ENCODE data around the gene SLC17A6.

The SLC17A6 gene

DNA sequence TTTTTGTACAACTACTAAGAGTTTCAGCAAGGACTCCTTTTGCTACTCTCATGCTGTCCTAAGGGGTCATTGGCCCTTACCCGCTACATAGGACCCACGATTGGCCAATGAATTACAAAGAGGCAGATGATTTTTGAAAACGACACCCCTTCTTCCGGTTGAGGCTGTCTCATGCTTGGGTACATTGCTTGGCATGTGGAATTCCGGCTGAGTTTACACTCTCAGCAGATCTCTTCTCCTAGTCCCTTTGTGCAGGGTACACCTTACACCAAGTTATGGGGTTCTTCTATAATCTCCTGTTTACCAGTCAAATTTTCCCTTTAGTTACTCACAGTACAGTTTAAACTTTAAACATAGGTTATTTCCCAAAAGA, 52.1 kb downstream of the SLC17A6 start:
- DNase-seq = no peak

DNA sequence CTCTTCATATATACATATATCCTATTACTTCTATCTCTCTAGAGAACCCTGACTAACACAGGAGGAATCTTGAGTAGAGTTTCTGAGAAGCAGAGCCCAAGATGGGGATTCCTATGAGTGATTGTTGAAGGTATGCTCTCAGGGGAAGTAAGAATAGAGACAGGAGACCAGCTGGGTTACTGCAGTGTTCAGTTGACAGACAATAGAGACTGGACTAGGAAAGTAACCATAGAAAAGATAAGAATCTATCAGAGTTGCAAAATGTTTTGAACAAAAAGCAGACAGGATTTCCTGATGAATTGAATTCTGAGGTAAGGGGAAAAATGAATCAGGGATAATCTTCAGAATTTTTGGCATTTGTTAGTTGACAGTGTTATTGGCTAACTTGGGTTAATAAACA, 54.4 kb downstream of the SLC17A6 start:
- no peak for DNase-seq

DNA sequence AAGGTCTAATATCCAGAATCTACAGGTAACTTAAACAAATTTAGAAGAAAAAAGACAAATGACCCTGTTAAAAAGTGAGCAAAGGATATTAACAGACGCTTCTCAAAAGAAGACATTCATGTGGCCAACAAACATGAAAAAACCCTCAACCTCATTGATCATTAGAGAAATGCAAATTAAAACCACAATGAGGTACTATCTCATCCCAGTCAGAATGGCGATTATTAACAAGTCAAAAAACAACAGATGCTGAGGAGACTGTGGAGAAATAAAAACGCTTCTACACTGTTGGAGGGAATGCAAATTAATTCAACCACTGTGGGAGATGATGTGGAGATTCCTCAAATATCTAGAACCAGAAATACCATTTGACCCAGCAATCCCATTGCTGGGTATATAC, 67.2 kb downstream of the SLC17A6 start:
- DNase-seq = no peak

DNA sequence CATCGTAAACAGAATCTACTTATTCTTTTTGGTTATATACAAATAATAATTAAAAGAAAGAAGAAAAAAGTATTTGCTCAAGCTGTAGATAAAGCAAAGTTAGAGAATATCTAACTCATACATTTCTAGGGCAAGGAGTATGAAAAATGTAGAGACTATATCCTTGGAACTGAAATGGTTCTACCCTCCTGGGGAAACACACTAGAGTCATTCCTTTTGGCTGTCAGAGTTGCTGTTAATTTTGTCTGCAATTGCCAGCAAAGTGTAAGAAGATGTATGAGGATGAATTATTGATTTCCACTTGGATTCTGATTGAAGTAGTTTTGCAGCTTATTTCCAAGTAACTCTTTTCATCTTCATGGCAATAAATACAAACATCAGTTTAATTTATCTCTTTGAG, 69.1 kb downstream of the SLC17A6 start:
- DNase-seq = no peak

DNA sequence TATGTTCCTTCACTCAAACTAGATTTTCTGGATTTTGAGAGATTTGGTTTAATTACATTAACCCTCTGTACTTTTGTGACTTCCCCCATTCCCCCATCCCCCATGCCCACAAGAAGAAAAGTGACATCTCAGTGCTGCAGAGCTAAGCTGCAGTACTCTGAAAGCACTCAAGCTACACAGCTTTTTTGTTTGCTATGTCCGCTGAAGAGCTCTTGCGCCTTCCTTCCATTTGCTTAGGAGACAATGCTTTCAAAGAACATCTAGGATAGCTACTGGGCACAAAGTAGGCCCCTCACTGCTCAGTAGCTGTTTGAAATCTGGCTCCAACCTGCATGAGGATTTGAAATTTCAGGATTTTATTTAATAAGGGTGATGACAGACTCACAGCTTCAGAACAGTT, 69.7 kb downstream of the SLC17A6 start:
- no peak for DNase-seq

DNA sequence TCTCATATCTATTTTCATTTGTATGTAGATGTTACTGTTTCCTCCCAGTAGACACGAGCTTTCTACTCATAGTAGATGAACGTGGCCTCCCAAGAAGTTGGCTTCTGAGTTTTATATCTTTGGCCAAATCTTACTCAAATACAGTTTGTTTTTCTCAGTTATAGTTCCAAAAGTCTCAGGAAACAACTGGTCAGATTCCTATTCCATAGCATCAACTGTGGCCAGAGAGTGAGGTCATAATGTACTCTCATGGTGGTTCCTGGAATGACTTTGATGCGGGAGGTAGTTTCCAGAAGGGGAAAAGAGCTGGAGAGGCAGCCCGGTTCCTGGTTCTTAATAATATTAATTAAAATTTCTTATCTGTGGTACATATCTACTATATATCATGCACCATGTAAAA, 77.3 kb downstream of the SLC17A6 start:
- DNase-seq = no peak

DNA sequence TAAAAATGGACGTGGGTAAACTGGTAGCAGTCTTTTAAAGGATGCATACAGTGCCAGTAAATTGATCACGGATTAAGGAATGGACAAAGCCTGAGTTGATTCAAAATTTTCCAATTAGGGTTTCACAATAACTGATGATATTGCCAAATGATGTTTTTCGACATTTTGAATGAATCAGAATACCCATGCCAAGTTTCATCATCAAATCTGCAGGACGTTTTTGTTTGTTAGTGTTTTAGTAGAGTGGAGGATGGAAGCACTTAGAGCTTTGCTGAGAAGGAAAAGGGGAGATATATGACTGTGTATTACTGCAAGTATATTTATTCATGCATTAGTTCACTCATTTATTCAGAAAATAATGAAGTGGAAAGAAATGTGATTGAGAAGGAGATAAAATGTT, 78.3 kb downstream of the SLC17A6 start:
- DNase-seq = no peak

DNA sequence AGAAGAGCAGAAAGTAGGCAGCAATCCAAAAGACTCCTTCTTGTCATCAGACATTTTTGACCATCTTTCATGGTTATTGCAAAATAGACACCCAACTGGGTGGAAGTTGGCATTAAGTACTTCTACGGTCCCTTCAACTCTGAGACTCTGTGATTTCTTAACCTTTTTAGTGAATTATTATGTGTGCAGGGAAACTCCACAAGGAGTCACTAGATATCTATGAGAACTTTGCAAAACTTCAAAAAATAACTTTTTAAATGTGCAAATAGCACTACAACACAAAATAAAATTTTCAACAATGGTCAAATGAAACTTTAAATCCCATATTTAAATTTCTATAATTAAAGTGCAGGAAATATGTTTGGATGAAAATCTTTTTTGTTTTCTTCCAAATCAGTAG, 88.7 kb downstream of the SLC17A6 start:
- DNase-seq = no peak

All from CD4-positive, alpha-beta T cell treated with Interleukin-4 for 4 hours (primary cell).